GM21390 (cell line): ENCODE results near the gene KRTAP22-1.

Experiments used
- ATAC-seq: cut with Tn5 transposase; IDR thresholded peaks from one replicate; pipeline ENCODE4 v1.9.1; 2021; ENCODE audit not compliant: unreplicated experiment

Gene KRTAP22-1

GRCh38 chr21:30623362-30623761 is 22.5 kb downstream of the KRTAP22-1 start:
- ATAC-seq: no peak

GRCh38 chr21:30625449-30626165 is 24.7 kb downstream of the KRTAP22-1 start:
- no peak for ATAC-seq

- no peak for ATAC-seq
Observed at GRCh38 chr21:30628109-30628508, 27.2 kb downstream of the KRTAP22-1 start.

- no peak for ATAC-seq
Observed at GRCh38 chr21:30629200-30629599, 28.3 kb downstream of the KRTAP22-1 start.

- ATAC-seq: no peak
Observed at GRCh38 chr21:30634906-30635305, 34.0 kb downstream of the KRTAP22-1 start, which contains the start of gene KRTAP20-2. KRTAP20-2 (plus strand) TSS chr21:30635206; CDS start chr21:30635264, 58 bp downstream.

GRCh38 chr21:30638686-30639085 is 37.8 kb downstream of the KRTAP22-1 start:
- no peak for ATAC-seq

- ATAC-seq: no peak
Observed at GRCh38 chr21:30642564-30642963, 41.7 kb downstream of the KRTAP22-1 start, which contains the start of gene KRTAP20-3. KRTAP20-3 (plus strand) TSS chr21:30642864.

GRCh38 chr21:30646904-30647414 is 46.1 kb downstream of the KRTAP22-1 start:
- no peak for ATAC-seq
